Upper lobe of left lung (tissue), 4 donors: ENCODE results near the gene SARS1.

ENCODE experiments used
- CTCF ChIP-seq, 6 experiments: fragments of 450-650 bp in 4 of 6; fragments of 200-600 bp in 2 of 6; sonication (generic) in 2 of 6; IDR thresholded peaks; one replicate each; pipeline ENCODE4 v1.5.1; 2016 to 2019; ENCODE audit warnings: antibody characterized with exemption in 6 of 6
- POLR2A ChIP-seq, 4 donors: fragments of 450-650 bp; IDR thresholded peaks; one replicate each; pipeline ENCODE4 v1.5.1; 2016 to 2017; ENCODE audit warnings: antibody characterized with exemption in 4 of 4, mild to moderate bottlenecking in 2 of 4
- POLR2AphosphoS5 ChIP-seq, 2 donors: sonication (generic); formaldehyde crosslinking; IDR thresholded peaks; one replicate each; pipeline ENCODE4 v1.5.1; 2017; ENCODE audit warnings: antibody characterized with exemption in 2 of 2

DNA sequence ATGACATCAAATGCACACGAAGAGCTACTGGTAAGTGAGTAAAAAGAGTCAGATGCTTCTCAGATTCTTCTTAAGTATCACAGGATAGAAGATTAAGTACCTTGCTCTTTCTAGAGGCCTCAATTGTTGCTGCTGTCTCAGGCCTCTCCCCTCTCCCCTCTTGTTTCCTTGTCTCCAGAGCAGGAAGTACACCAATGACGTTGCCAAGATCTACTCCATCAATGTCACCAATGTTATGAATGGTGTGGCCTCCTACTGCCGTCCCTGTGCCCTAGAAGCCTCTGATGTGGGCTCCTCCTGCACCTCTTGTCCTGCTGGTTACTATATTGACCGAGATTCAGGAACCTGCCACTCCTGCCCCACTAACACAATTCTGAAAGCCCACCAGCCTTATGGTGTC lies 21.3 kb upstream of the SARS1 start:
- no peak for TF ChIP-seq CTCF (IDR thresholded peaks at IDR 0.05)
- TF ChIP-seq POLR2A (IDR thresholded peaks at IDR 0.05) = no peak
- TF ChIP-seq POLR2AphosphoS5 (IDR thresholded peaks at IDR 0.05) = no peak
